DOHH2 (cell line): ENCODE measurements around the gene C2CD5.
"Not testable (repeated sequence)": the region's sequence is repeated elsewhere in the genome, so short reads cannot be mapped to it uniquely, and the experiment has no call there.

Experiments used
- H3F3A ChIP-seq: fragments of 200-600 bp; sonication (generic), shearing (Covaris generic); 2 replicates; pipeline ENCODE4 v1.6.0; 2016; ENCODE audit warnings: antibody characterized with exemption, mild to moderate bottlenecking; ENCODE audit not compliant: control insufficient read depth, insufficient read depth
- H3K27ac ChIP-seq: fragments of 200-600 bp; sonication (generic); 2 replicates; pipeline ENCODE4 v1.5.1; 2014; ENCODE audit warnings: low read depth, mild to moderate bottlenecking, low read length, moderate library complexity
- H3K27me3 ChIP-seq: fragments of 200-600 bp; sonication (generic); 2 replicates; pipeline ENCODE4 v1.6.1; 2014; ENCODE audit warnings: mild to moderate bottlenecking, low read length, mixed read lengths; ENCODE audit not compliant: control insufficient read depth
- H3K36me3 ChIP-seq: fragments of 200-600 bp; sonication (generic); 2 replicates; pipeline ENCODE4 v1.6.1; 2014; ENCODE audit warnings: mild to moderate bottlenecking, low read length, moderate library complexity, mixed read lengths; ENCODE audit not compliant: control insufficient read depth
- H3K4me1 ChIP-seq: fragments of 200-600 bp; sonication (generic); 2 replicates; pipeline ENCODE4 v1.6.1; 2014; ENCODE audit warnings: mild to moderate bottlenecking, low read length, mixed read lengths; ENCODE audit not compliant: control insufficient read depth
- H3K4me2 ChIP-seq: fragments of 200-600 bp; sonication (generic); 2 replicates; pipeline ENCODE4 v1.6.0; 2014; ENCODE audit warnings: mild to moderate bottlenecking, low read length, moderate library complexity
- H3K4me3 ChIP-seq: fragments of 200-600 bp; sonication (generic); 2 replicates; pipeline ENCODE4 v1.5.1; 2014; ENCODE audit warnings: mild to moderate bottlenecking, low read length, mixed read lengths
- H3K79me2 ChIP-seq: fragments of 200-600 bp; sonication (generic); 2 replicates; pipeline ENCODE4 v1.6.1; 2014; ENCODE audit warnings: mild to moderate bottlenecking, low read length, mixed read lengths; ENCODE audit not compliant: control insufficient read depth
- H3K9me2 ChIP-seq: fragments of 200-600 bp; sonication (generic); replicated peaks from 2 replicates; pipeline ENCODE4 v1.6.1; 2014; ENCODE audit warnings: mild to moderate bottlenecking, low read length, mixed read lengths; ENCODE audit not compliant: control insufficient read depth
- H3K9me3 ChIP-seq: fragments of 200-600 bp; sonication (generic); 2 replicates; pipeline ENCODE4 v1.6.1; 2014; ENCODE audit warnings: antibody characterized with exemption, low read length, mixed read lengths; ENCODE audit not compliant: control insufficient read depth, insufficient read depth
- H4K20me1 ChIP-seq: fragments of 200-600 bp; sonication (generic); 2 replicates; pipeline ENCODE4 v1.6.0; 2014; ENCODE audit warnings: low read depth, mild to moderate bottlenecking, antibody characterized with exemption, low read length, moderate library complexity; ENCODE audit not compliant: control insufficient read depth, insufficient read depth
- EZH2phosphoT487 ChIP-seq: fragments of 200-600 bp; sonication (generic); IDR thresholded peaks from 2 replicates; pipeline ENCODE4 v1.6.1; 2017; ENCODE audit warnings: borderline replicate concordance, mild to moderate bottlenecking, antibody characterized with exemption, low read length, moderate library complexity, mixed read lengths
- TF ChIP-seq, protein P1 (sequence below): fragments of 200-600 bp; sonication (generic); IDR thresholded peaks from one replicate; pipeline ENCODE4 v1.5.1; 2014; ENCODE audit warnings: antibody characterized with exemption, mild to moderate bottlenecking, low read depth, low read length; ENCODE audit not compliant: poor library complexity, severe bottlenecking

The C2CD5 gene

GRCh38 chr12:22453511-22453910 lies 90.8 kb downstream of the C2CD5 start:
- TF ChIP-seq, protein P1, sequence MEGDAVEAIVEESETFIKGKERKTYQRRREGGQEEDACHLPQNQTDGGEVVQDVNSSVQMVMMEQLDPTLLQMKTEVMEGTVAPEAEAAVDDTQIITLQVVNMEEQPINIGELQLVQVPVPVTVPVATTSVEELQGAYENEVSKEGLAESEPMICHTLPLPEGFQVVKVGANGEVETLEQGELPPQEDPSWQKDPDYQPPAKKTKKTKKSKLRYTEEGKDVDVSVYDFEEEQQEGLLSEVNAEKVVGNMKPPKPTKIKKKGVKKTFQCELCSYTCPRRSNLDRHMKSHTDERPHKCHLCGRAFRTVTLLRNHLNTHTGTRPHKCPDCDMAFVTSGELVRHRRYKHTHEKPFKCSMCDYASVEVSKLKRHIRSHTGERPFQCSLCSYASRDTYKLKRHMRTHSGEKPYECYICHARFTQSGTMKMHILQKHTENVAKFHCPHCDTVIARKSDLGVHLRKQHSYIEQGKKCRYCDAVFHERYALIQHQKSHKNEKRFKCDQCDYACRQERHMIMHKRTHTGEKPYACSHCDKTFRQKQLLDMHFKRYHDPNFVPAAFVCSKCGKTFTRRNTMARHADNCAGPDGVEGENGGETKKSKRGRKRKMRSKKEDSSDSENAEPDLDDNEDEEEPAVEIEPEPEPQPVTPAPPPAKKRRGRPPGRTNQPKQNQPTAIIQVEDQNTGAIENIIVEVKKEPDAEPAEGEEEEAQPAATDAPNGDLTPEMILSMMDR = no peak
- TF ChIP-seq EZH2phosphoT487 = no peak
- Histone ChIP-seq H4K20me1 (no peaks in the 10 kb centered on the region), H3K79me2 (no peaks in the 10 kb centered on the region), H3K36me3 (no peaks in the 10 kb centered on the region), H3K27me3 (no peaks in the 10 kb centered on the region), H3K9me3 (no peaks in the 10 kb centered on the region), H3K9me2 (no peaks in the 10 kb centered on the region), H3K4me2 (no peak overlapping the region), H3F3A (no peaks in the 10 kb centered on the region), H3K4me3 (no peak overlapping the region), H3K27ac (no peak overlapping the region), H3K4me1 (no peaks in the 10 kb centered on the region)

- no peaks in the 10 kb centered on the region for H3K4me1 ChIP-seq
- H3K27me3 ChIP-seq = no peaks in the 10 kb centered on the region
- no peak overlapping the region for H3K27ac ChIP-seq
- H4K20me1 ChIP-seq = no peaks in the 10 kb centered on the region
- H3K9me2 ChIP-seq = no peaks in the 10 kb centered on the region
- no peaks in the 10 kb centered on the region for H3F3A ChIP-seq
- H3K9me3 ChIP-seq = no peaks in the 10 kb centered on the region
- no peaks in the 10 kb centered on the region for H3K36me3 ChIP-seq
- H3K79me2 ChIP-seq = no peaks in the 10 kb centered on the region
- no peak overlapping the region for H3K4me2 ChIP-seq
- H3K4me3 ChIP-seq = no peak overlapping the region
- no peak for TF ChIP-seq EZH2phosphoT487
- TF ChIP-seq, protein P1 = no peak
Measured at GRCh38 chr12:22447223-22447622, 97.1 kb downstream of the C2CD5 start.

- H3K27ac ChIP-seq, H3K4me1 ChIP-seq, H3K36me3 ChIP-seq, H3F3A ChIP-seq, H3K4me2 ChIP-seq, H3K79me2 ChIP-seq, H3K9me3 ChIP-seq, H3K27me3 ChIP-seq, H3K4me3 ChIP-seq, H4K20me1 ChIP-seq, H3K9me2 ChIP-seq: not testable (repeated sequence)
Measured at GRCh38 chr12:22444317-22444665, 100.1 kb downstream of the C2CD5 start.

DNA sequence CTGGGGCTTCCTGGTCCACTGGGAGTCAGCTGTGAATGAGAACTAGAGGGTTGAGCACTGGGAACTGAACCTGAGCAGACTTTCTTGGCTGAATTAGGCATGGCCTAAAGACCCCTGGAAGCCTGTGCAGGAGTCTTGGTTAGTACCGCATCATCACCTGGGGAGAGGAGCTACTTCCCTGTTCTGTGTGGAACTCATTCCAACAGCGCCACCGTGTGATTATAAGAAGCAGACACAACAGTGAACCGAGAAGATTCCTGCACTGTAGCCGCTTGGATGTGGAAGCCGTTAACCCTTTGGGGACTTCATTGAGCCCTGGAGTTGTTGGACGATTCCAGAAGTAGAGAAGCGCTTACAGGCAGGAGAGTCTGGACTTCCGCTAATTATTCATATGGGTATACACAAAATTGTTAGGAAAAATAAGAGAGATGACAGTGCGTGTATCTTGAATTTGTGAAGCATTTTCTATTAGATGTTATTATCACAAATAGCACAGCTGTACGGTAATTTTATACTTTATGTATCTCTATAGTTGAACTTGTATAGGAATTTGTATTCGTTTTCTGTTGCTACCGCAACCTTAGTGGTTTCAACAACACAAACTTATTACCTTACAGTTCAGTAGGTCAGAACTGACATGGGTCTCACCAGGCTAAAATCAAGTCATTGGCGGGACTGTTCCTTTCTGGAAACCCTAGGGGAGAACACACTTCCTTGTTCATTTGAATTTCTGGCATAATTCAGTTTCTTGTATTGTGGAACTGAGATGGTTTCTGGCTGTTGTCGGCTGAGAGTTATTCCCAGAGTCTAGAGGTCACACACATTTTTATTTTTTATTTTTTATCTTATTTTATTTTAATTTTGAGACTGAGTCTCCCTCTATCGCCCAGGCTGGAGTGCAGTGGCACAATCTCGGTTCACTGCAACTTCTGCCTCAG lies 100.7 kb downstream of the C2CD5 start:
- Histone ChIP-seq H3K79me2 (no peaks in the 10 kb centered on the region), H3K9me2 (no peaks in the 10 kb centered on the region), H3K27me3 (no peaks in the 10 kb centered on the region), H3F3A (no peaks in the 10 kb centered on the region), H3K9me3 (no peaks in the 10 kb centered on the region), H3K27ac (no peak overlapping the region), H3K4me3 (no peak overlapping the region), H4K20me1 (no peaks in the 10 kb centered on the region), H3K36me3 (no peaks in the 10 kb centered on the region), H3K4me2 (no peak overlapping the region), H3K4me1 (no peaks in the 10 kb centered on the region)
- TF ChIP-seq EZH2phosphoT487 = no peak
- TF ChIP-seq, protein P1 = peak; percentile 76
